GM18861 (cell line): ENCODE data around the gene CARD11.

ENCODE experiments used
- ATAC-seq: cut with Tn5 transposase; IDR thresholded peaks from one replicate; pipeline ENCODE4 v1.9.1; 2021; ENCODE audit not compliant: unreplicated experiment

Gene CARD11

GRCh38 chr7:2945171-2945570, 98.5 kb downstream of the CARD11 start:
- ATAC-seq: no peak

GRCh38 chr7:2944739-2945138, 98.9 kb downstream of the CARD11 start:
- no peak for ATAC-seq

GRCh38 chr7:2943851-2944601, 99.6 kb downstream of the CARD11 start:
- ATAC-seq: no peak

GRCh38 chr7:2941216-2941859, 102.3 kb downstream of the CARD11 start:
- ATAC-seq: no peak

- ATAC-seq: no peak
These were observed 103.2 kb downstream of the CARD11 start for GRCh38 chr7:2940466-2940865.

- no peak for ATAC-seq
These were observed 104.3 kb downstream of the CARD11 start for GRCh38 chr7:2939193-2939885.

GRCh38 chr7:2938514-2939192, 105.0 kb downstream of the CARD11 start:
- no peak for ATAC-seq

GRCh38 chr7:2937701-2938513, 105.8 kb downstream of the CARD11 start:
- no peak for ATAC-seq

- ATAC-seq: no peak
These were observed 106.6 kb downstream of the CARD11 start for GRCh38 chr7:2936891-2937580.

GRCh38 chr7:2936301-2936700, 107.4 kb downstream of the CARD11 start:
- ATAC-seq: no peak

- ATAC-seq: no peak
These were observed 108.5 kb downstream of the CARD11 start for GRCh38 chr7:2934984-2935740.

GRCh38 chr7:2934211-2934731, 109.4 kb downstream of the CARD11 start:
- no peak for ATAC-seq

- ATAC-seq: no peak
These were observed 111.0 kb downstream of the CARD11 start for GRCh38 chr7:2932402-2933251.

GRCh38 chr7:2931034-2931415, 112.6 kb downstream of the CARD11 start:
- ATAC-seq: no peak

GRCh38 chr7:2930310-2931033, 113.2 kb downstream of the CARD11 start:
- ATAC-seq: no peak

GRCh38 chr7:2929321-2930201, 114.1 kb downstream of the CARD11 start:
- no peak for ATAC-seq
